ENCODE measurements around the gene ZNHIT6. TPM values are rescaled to one million over a fixed set of nuclear protein-coding genes. Genes with fewer than 3 reads are reported as not detected.

Gene ZNHIT6
- total RNA-seq, 1 donor from 2014 or later, result 20.0 TPM

DNA sequence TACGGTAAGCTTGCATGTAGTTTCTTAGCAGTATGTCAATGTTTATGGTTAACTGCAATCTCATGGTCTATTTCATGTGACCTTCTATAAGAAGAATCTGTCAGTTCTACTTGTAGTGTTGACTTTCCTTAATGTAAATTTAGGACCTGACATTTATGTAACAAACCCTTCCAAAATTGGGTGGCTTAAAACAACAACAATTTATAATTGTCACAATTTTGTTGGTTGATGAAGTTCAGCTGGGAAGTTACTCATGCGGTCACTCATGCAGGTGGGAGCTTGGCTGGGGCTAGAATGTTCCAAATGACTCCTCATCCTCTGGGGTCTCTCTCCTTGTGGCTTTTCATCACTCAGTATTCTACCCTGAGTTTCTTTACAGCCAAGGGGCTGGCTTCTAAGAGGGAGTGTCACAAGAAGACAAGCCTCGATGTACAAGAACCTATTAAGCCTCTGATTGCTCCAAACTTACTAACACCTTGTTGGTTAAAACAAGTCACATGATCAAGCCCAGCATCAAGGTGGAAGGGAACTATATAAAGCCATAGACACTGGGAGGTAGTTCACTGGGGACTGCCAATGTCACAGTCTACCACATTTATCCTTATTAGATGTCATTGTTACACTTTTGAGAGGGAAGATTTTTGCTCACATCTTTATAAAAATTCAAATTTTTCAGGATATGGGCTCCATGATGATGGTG is 103.8 kb downstream of the ZNHIT6 start:
- Mint-ChIP-seq H3K36me3 (no peaks in the 10 kb centered on the region), H3K27me3 (ENCODE audit: low read depth) (no peaks in the 10 kb centered on the region), H3K4me1 (peaks cover 12% of the 10 kb centered on the region), H3K9me3 (no peaks in the 10 kb centered on the region), H3K4me3 (no peak overlapping the region), H3K27ac (no peak overlapping the region)
- DNase-seq (ENCODE audit: low spot score in 2 of 2, unreplicated experiment in 2 of 2), result no peak
- TF ChIP-seq, protein P1, sequence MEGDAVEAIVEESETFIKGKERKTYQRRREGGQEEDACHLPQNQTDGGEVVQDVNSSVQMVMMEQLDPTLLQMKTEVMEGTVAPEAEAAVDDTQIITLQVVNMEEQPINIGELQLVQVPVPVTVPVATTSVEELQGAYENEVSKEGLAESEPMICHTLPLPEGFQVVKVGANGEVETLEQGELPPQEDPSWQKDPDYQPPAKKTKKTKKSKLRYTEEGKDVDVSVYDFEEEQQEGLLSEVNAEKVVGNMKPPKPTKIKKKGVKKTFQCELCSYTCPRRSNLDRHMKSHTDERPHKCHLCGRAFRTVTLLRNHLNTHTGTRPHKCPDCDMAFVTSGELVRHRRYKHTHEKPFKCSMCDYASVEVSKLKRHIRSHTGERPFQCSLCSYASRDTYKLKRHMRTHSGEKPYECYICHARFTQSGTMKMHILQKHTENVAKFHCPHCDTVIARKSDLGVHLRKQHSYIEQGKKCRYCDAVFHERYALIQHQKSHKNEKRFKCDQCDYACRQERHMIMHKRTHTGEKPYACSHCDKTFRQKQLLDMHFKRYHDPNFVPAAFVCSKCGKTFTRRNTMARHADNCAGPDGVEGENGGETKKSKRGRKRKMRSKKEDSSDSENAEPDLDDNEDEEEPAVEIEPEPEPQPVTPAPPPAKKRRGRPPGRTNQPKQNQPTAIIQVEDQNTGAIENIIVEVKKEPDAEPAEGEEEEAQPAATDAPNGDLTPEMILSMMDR (IDR thresholded peaks at IDR 0.05; ENCODE audit: unreplicated experiment), result no peak

DNA sequence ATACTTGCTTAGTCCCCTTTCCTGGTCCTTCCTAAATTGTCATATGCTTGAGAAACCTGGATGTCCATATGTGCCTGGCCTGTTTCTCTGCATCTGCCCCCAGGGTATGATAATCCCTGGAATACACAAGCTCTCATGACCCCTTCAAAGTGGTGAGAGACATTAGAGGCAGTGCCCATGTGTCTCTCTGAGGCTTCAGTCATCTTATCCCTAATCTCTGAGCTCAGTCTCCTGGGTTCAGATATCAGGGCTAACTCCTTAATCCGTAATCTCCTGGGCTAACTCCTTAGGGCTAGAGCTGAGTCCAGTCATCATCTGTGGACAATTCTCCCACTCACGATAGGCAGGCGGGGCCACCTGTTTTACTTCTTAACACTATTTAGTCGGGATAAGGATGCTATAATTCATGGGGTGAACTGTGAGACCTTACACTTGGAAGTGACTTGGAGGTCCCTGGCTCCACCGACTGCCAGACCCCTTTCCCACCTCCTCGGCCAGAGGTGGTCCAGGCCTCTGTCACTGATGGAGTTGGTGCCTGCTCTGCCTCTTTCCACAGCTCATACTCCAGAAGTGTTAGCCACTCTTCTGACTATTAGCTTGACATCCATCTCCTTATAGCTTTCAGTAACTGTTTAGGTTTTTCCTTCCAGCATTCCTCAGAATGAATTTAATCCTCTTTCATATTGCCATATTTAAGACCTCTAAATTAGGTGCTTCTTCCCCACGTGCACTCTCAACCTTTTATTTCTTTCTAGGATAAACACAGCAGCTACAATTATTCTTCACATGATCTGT is 105.0 kb downstream of the ZNHIT6 start:
- Mint-ChIP-seq H3K36me3 (no peaks in the 10 kb centered on the region), H3K27me3 (ENCODE audit: low read depth) (no peaks in the 10 kb centered on the region), H3K27ac (no peak overlapping the region), H3K4me1 (peaks cover 12% of the 10 kb centered on the region), H3K4me3 (no peak overlapping the region), H3K9me3 (no peaks in the 10 kb centered on the region)
- no peak for DNase-seq (ENCODE audit: low spot score in 2 of 2, unreplicated experiment in 2 of 2)
- TF ChIP-seq, protein P1 (IDR thresholded peaks at IDR 0.05; ENCODE audit: unreplicated experiment), result no peak

DNA sequence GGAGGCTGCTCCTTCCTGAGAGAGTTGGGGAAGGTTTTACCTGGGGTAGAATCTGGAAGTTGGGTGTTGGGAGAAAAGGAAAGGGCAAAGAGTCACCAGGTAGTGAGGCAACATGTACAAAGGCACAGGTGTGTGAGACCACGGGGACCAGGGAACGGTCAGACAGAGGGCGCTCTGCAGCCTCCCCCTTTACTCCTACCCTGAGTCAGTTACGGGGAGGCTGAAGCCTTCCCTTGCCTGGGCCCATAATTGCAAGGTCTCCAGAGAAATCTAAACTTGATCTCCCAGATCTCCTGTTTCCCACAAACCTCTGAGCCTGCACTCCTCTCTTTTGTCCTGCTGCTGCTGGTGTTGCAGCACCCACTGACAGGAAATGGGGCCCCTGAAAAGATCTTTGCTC is 105.7 kb downstream of the ZNHIT6 start:
- Mint-ChIP-seq H3K4me1 (peaks cover 9% of the 10 kb centered on the region), H3K9me3 (no peaks in the 10 kb centered on the region), H3K27me3 (ENCODE audit: low read depth) (no peaks in the 10 kb centered on the region), H3K36me3 (no peaks in the 10 kb centered on the region), H3K27ac (no peak overlapping the region), H3K4me3 (no peak overlapping the region)
- no peak for DNase-seq (ENCODE audit: low spot score in 2 of 2, unreplicated experiment in 2 of 2)
- TF ChIP-seq, protein P1 (IDR thresholded peaks at IDR 0.05; ENCODE audit: unreplicated experiment), result no peak

DNA sequence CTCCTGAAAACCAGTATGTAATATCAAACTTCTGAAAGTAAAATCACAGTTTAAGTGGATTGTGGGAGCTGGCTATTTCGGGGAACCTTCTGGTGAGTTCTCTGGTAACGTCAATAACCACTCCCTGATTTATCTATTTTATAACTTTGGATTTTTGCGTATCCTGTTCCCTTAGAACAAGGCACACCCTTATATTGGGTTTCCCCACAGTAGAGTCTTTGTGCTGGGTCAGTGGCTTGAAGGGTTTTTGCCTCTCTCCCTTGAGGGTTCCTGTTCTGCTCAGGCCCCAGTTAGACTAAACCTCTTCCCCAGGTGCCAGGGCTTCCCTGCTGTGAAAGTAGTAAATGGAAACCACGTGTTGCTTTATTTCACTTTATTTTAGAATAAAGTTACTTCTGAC is 106.3 kb downstream of the ZNHIT6 start:
- Mint-ChIP-seq H3K27me3 (ENCODE audit: low read depth) (no peaks in the 10 kb centered on the region), H3K27ac (no peak overlapping the region), H3K4me3 (no peak overlapping the region), H3K36me3 (no peaks in the 10 kb centered on the region), H3K4me1 (peaks cover 2% of the 10 kb centered on the region), H3K9me3 (no peaks in the 10 kb centered on the region)
- TF ChIP-seq, protein P1 (IDR thresholded peaks at IDR 0.05; ENCODE audit: unreplicated experiment), result no peak
- DNase-seq (ENCODE audit: low spot score in 2 of 2, unreplicated experiment in 2 of 2), result no peak

DNA sequence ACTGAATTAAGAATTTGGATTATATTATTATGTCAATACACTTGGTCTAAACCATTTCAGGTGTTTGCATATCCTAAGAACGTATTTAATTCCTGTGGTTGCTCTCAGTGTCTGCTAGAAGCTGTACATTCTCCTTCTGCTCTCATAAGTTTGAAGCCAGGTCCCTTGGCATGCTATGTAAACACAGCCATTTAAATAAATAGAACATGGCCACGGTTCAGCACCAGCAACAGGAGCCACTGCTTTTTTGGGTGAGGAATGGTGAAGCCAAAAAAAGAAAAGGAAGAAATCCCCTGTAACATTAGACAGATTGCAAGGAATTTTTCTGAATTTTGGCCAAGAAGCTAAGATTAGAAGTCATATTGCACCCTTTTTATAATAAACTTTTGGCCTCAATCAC is 108.6 kb downstream of the ZNHIT6 start:
- Mint-ChIP-seq H3K27ac (no peak overlapping the region), H3K4me1 (no peaks in the 10 kb centered on the region), H3K4me3 (no peak overlapping the region), H3K9me3 (no peaks in the 10 kb centered on the region), H3K27me3 (ENCODE audit: low read depth) (no peaks in the 10 kb centered on the region), H3K36me3 (no peaks in the 10 kb centered on the region)
- TF ChIP-seq, protein P1 (IDR thresholded peaks at IDR 0.05; ENCODE audit: unreplicated experiment), result no peak
- no peak for DNase-seq (ENCODE audit: low spot score in 2 of 2, unreplicated experiment in 2 of 2)

Other genes with a start within 250 kb of the ZNHIT6 start
- gene DDAH1, start 243.3 kb downstream of the ZNHIT6 start, total RNA-seq, result 26.1 to 28.9 TPM (median 27.3 TPM) in 3 replicates
- 731 to 797 TPM (median 760 TPM) in 3 replicates for gene CCN1, start 127.7 kb downstream of the ZNHIT6 start, total RNA-seq

All from mesothelial cell of epicardium (in vitro differentiated cells).